Loucy (cell line): ENCODE results near the gene CACNA1D.

Experiments
- CTCF ChIP-seq: fragments of 200-600 bp; sonication (generic); conservative IDR thresholded peaks from 2 replicates; pipeline ENCODE4 v1.5.1; 2014; ENCODE audit warnings: mild to moderate bottlenecking, antibody characterized with exemption, low read length
- EZH2phosphoT487 ChIP-seq: fragments of 200-600 bp; IDR thresholded peaks from 2 replicates; pipeline ENCODE4 v1.6.1; 2018; ENCODE audit warnings: antibody characterized with exemption, mild to moderate bottlenecking, moderate library complexity, borderline replicate concordance

- TF ChIP-seq CTCF (no peak), EZH2phosphoT487 (no peak)
These were observed 227.0 kb downstream of the CACNA1D start for GRCh38 chr3:53721187-53722119.
